Osteoblast (primary cell): ENCODE data around the gene SUN2. TPM values are rescaled to one million over a fixed set of nuclear protein-coding genes. Genes with fewer than 3 reads are reported as not detected.

Source experiments
- DNase-seq: peaks from one replicate; pipeline ENCODE4 v3.0.0; 2011; ENCODE audit warnings: low spot score, mixed read lengths; ENCODE audit not compliant: insufficient read length; ENCODE audit errors: missing footprints
- H2AFZ ChIP-seq: 2 replicates; pipeline ENCODE4 v1.6.0; 2011; ENCODE audit warnings: mild to moderate bottlenecking, low read length
- H3K27ac ChIP-seq: 2 replicates; pipeline ENCODE4 v1.5.1; 2011; ENCODE audit warnings: mild to moderate bottlenecking, low read depth, low read length, moderate library complexity
- H3K27me3 ChIP-seq: 2 replicates; pipeline ENCODE4 v1.6.0; 2012; ENCODE audit warnings: mild to moderate bottlenecking, control low read depth, inconsistent platforms, low read length, moderate library complexity; ENCODE audit not compliant: insufficient read depth
- H3K36me3 ChIP-seq: 2 replicates; pipeline ENCODE4 v1.5.1; 2011; ENCODE audit warnings: mild to moderate bottlenecking, low read length, control low read depth, moderate library complexity; ENCODE audit not compliant: insufficient read depth
- H3K4me1 ChIP-seq: 2 replicates; pipeline ENCODE4 v1.5.1; 2011; ENCODE audit warnings: mild to moderate bottlenecking, low read length, control low read depth, moderate library complexity; ENCODE audit not compliant: insufficient read depth
- H3K4me2 ChIP-seq: 2 replicates; pipeline ENCODE4 v1.6.0; 2011; ENCODE audit warnings: mild to moderate bottlenecking, low read length; ENCODE audit not compliant: insufficient read depth
- H3K4me3 ChIP-seq: fragments of 200-600 bp; sonication (generic); 3 replicates; pipeline ENCODE4 v1.5.1; 2012; ENCODE audit warnings: mild to moderate bottlenecking, low read length, inconsistent platforms; ENCODE audit not compliant: insufficient read depth
- H3K79me2 ChIP-seq: 2 replicates; pipeline ENCODE4 v1.6.0; 2012; ENCODE audit warnings: mild to moderate bottlenecking, low read length, control low read depth, inconsistent platforms; ENCODE audit not compliant: insufficient read depth
- H3K9me3 ChIP-seq: 2 replicates; pipeline ENCODE4 v1.5.1; 2011; ENCODE audit warnings: low read depth, low read length, control low read depth
- H4K20me1 ChIP-seq: 2 replicates; pipeline ENCODE4 v1.6.0; 2012; ENCODE audit warnings: mild to moderate bottlenecking, low read length, control low read depth; ENCODE audit not compliant: insufficient read depth
- total RNA-seq: library from RNA; depleted of rRNA; stranded (reverse); fragments of >200 nt; gene quantifications from 2 replicates; pipeline ENCODE4 v1.2.3, GENCODE V29; 2012
- TF ChIP-seq, protein P1 (sequence below): IDR thresholded peaks from 2 replicates; pipeline ENCODE4 v1.5.1; 2011; ENCODE audit warnings: mild to moderate bottlenecking, low read depth, low read length, moderate library complexity; ENCODE audit errors: extremely low read depth

Gene SUN2
- total RNA-seq, 1 donor, result 105 TPM

DNA sequence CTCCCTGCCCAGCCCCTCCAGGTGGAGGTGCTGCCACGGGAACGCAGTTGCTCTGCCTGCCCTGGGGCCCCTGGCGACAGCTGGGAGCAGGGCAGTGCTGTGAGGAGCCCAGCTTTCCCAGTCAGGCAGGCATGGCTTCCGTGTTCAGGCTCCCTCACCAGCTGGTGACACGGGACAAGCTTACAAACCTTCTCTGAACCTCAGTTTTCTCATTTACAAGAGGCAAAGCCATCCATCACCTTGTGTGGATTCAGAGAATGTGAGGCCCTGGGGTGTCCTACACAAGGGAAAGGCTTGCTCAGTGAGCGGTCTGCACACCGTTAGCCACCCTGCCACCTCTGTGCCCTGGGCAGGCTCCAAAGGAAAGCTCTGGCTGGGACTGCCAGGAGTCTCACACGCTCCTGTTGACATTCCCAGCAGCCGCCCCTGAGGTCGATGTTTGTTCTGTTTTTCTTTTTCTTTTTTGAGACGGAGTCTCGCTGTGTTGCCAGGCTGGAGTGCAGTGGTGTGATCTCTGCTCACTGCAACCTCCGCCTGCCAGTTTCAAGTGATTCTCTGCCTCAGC is 23.5 kb downstream of the SUN2 start:
- Histone ChIP-seq H3K4me1 (no peaks in the 10 kb centered on the region), H2AFZ (no peak overlapping the region), H3K79me2 (no peaks in the 10 kb centered on the region), H3K36me3 (peaks cover 77% of the 10 kb centered on the region), H3K4me3 (no peak overlapping the region), H3K9me3 (no peaks in the 10 kb centered on the region), H4K20me1 (peaks cover 3% of the 10 kb centered on the region), H3K27ac (no peak overlapping the region), H3K4me2 (no peak overlapping the region), H3K27me3 (no peaks in the 10 kb centered on the region)
- TF ChIP-seq, protein P1, sequence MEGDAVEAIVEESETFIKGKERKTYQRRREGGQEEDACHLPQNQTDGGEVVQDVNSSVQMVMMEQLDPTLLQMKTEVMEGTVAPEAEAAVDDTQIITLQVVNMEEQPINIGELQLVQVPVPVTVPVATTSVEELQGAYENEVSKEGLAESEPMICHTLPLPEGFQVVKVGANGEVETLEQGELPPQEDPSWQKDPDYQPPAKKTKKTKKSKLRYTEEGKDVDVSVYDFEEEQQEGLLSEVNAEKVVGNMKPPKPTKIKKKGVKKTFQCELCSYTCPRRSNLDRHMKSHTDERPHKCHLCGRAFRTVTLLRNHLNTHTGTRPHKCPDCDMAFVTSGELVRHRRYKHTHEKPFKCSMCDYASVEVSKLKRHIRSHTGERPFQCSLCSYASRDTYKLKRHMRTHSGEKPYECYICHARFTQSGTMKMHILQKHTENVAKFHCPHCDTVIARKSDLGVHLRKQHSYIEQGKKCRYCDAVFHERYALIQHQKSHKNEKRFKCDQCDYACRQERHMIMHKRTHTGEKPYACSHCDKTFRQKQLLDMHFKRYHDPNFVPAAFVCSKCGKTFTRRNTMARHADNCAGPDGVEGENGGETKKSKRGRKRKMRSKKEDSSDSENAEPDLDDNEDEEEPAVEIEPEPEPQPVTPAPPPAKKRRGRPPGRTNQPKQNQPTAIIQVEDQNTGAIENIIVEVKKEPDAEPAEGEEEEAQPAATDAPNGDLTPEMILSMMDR, result no peak
- DNase-seq, result peak; percentile 90

DNA sequence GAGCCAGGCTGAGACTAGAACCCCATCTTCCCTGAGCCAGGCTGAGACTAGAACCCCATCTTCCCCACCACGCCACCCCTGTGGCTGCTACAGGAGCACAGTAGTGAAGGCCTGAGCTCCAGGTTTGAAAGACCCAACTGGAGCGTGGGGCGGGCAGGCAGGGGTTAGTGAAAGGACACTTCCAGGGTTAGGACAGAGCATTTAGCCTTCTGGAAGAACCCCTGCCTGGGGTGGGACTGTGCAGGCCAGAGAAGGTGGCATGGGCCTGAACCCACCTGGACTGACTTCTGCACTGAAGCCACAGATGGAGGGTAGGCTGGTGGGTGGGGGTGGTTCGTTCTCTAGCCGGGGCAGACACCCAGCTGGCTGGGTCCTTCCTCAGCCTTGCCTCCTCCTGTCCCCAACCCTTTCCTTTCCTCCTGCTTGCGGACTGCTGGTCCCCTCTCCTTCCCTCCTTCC is 24.1 kb downstream of the SUN2 start:
- H3K4me1 ChIP-seq, result no peaks in the 10 kb centered on the region
- H3K36me3 ChIP-seq, result peaks cover 77% of the 10 kb centered on the region
- no peaks in the 10 kb centered on the region for H3K27me3 ChIP-seq
- no peak overlapping the region for H2AFZ ChIP-seq
- H3K79me2 ChIP-seq, result no peaks in the 10 kb centered on the region
- no peaks in the 10 kb centered on the region for H3K9me3 ChIP-seq
- TF ChIP-seq, protein P1, result no peak
- no peak overlapping the region for H3K4me3 ChIP-seq
- H3K4me2 ChIP-seq, result no peak overlapping the region
- no peak overlapping the region for H3K27ac ChIP-seq
- DNase-seq, result no peak
- H4K20me1 ChIP-seq, result peaks cover 3% of the 10 kb centered on the region

DNA sequence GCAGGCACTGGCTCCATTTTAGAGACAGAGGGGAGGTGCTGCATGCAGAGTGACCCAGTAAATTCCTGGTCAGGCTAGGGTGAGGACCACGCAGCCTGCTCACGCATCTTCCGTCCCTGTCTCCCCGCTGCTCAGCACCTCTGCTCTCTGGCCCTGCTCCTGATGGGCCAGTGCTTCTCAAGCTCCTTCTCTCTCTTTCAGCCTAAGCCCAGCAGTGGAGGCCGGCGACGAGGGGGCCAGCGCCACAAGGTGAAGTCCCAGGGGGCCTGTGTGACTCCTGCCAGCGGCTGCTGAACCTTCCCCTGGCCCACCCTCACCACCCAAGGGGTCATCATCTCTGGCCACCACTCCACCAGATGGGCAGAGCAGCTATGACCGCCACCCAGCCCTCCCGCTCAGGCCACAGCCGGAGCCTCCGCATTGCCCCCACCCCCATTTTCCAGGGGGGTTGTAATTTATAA is 25.4 kb downstream of the SUN2 start:
- no peaks in the 10 kb centered on the region for H3K79me2 ChIP-seq
- H4K20me1 ChIP-seq, result peaks cover 4% of the 10 kb centered on the region
- no peak overlapping the region for H3K4me3 ChIP-seq
- H2AFZ ChIP-seq, result no peak overlapping the region
- no peaks in the 10 kb centered on the region for H3K27me3 ChIP-seq
- no peaks in the 10 kb centered on the region for H3K9me3 ChIP-seq
- no peak overlapping the region for H3K27ac ChIP-seq
- no peak for DNase-seq
- no peak overlapping the region for H3K4me2 ChIP-seq
- no peaks in the 10 kb centered on the region for H3K4me1 ChIP-seq
- TF ChIP-seq, protein P1, result no peak
- peaks cover 79% of the 10 kb centered on the region for H3K36me3 ChIP-seq

DNA sequence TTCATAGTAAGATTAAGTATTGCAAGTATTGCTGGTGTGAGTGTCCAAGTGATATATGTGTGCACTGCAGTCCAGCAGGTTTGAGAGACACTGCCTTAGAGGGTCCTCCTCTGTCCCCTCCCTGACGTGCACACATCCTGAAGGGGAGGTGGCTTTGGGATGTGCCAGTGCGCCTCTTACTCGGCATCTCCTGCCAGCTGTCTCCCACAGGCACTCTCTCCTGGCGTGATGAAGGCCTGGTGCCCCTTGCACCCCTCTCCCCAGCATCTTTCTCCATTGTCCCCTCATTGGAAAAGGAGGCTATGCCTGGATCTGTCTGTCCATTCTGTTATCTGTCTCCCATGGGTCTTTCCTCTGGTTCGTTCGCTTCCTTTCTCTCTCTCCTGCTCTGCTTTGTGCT is 25.9 kb downstream of the SUN2 start:
- no peaks in the 10 kb centered on the region for H3K27me3 ChIP-seq
- H4K20me1 ChIP-seq, result peaks cover 8% of the 10 kb centered on the region
- TF ChIP-seq, protein P1, result no peak
- no peaks in the 10 kb centered on the region for H3K4me1 ChIP-seq
- peaks cover 81% of the 10 kb centered on the region for H3K36me3 ChIP-seq
- H3K27ac ChIP-seq, result no peak overlapping the region
- DNase-seq, result peak; percentile 54
- no peak overlapping the region for H3K4me3 ChIP-seq
- no peaks in the 10 kb centered on the region for H3K79me2 ChIP-seq
- H3K9me3 ChIP-seq, result no peaks in the 10 kb centered on the region
- H3K4me2 ChIP-seq, result no peak overlapping the region
- H2AFZ ChIP-seq, result no peak overlapping the region
